Natural killer cell (primary cell): Measurements from ENCODE around the gene LRP1B. TPM values are rescaled to one million over a fixed set of nuclear protein-coding genes. Genes with fewer than 3 reads are reported as not detected.

Experiments used
- ATAC-seq, 3 donors: fragments of 150-1000 bp in 2 of 3; fragments of 200-7000 bp in 1 of 3; cut with Tn5 transposase; 1 replicate in 1 of 3; 2 replicates in 2 of 3; pipeline ENCODE4 v1.10.0; 2021; ENCODE audit warnings: mild to moderate bottlenecking in 2 of 3, moderate library complexity in 2 of 3
- DNase-seq, 2 donors: peaks; one replicate each; pipeline versions ENCODE4 v3.0.0 to v3.0.0-alpha.2; 2013 to 2021; ENCODE audit warnings: mixed read lengths in 1 of 2
- H3K27ac ChIP-seq: one replicate; pipeline ENCODE4 v1.5.1; 2013; ENCODE audit warnings: mild to moderate bottlenecking, low read length
- H3K27me3 ChIP-seq: one replicate; pipeline ENCODE4 v1.6.1; 2013; ENCODE audit warnings: low read length; ENCODE audit not compliant: control insufficient read depth, insufficient read depth
- H3K36me3 ChIP-seq: one replicate; pipeline ENCODE4 v1.6.1; 2013; ENCODE audit warnings: low read length; ENCODE audit not compliant: control insufficient read depth, insufficient read depth
- H3K4me1 ChIP-seq: one replicate; pipeline ENCODE4 v1.6.1; 2013; ENCODE audit warnings: low read length; ENCODE audit not compliant: control insufficient read depth, insufficient read depth
- H3K4me3 ChIP-seq: one replicate; pipeline ENCODE4 v1.5.1; 2013; ENCODE audit warnings: low read length
- H3K9me3 ChIP-seq: one replicate; pipeline ENCODE4 v1.6.1; 2013; ENCODE audit warnings: low read length; ENCODE audit not compliant: control insufficient read depth, insufficient read depth
- H3K27ac Mint-ChIP-seq, 2 donors: one replicate each; pipeline ENCODE4 v1.8.0; 2022; ENCODE audit warnings: mild to moderate bottlenecking in 2 of 2, mixed read lengths in 2 of 2, moderate library complexity in 1 of 2
- H3K27me3 Mint-ChIP-seq, 2 donors: one replicate each; pipeline ENCODE4 v1.8.0; 2022; ENCODE audit warnings: low read depth in 2 of 2, mixed read lengths in 2 of 2
- H3K36me3 Mint-ChIP-seq: one replicate; pipeline ENCODE4 v1.8.0; 2022; ENCODE audit warnings: mixed read lengths
- H3K4me1 Mint-ChIP-seq, 2 donors: one replicate each; pipeline ENCODE4 v1.8.0; 2022; ENCODE audit warnings: mixed read lengths in 2 of 2
- H3K4me3 Mint-ChIP-seq: one replicate; pipeline ENCODE4 v1.8.0; 2022; ENCODE audit warnings: mild to moderate bottlenecking, moderate library complexity, mixed read lengths
- H3K9me3 Mint-ChIP-seq, 2 donors: one replicate each; pipeline ENCODE4 v1.8.0; 2022; ENCODE audit warnings: mixed read lengths in 2 of 2
- CTCF ChIP-seq: fragments of 200-600 bp; IDR thresholded peaks from one replicate; pipeline ENCODE4 v1.8.0; 2022; ENCODE audit warnings: antibody characterized with exemption
- WGBS: methylation state at CpG from one replicate; pipeline ENCODE4 v1.1.7; 2013; ENCODE audit warnings: missing lambda C conversion rate; ENCODE audit not compliant: insufficient coverage; 5-methylcytosine and 5-hydroxymethylcytosine counted together
- intact Hi-C: fragments of 100-400 bp; cut with micrococcal nuclease; formaldehyde crosslinking; loops from one replicate; pipeline ENCODE4 v1.14.2; 2022
- total RNA-seq, 4 donors: library from RNA; stranded (reverse); fragments of 120-200 nt in 1 of 4; gene quantifications; one replicate each; pipeline versions ENCODE4 v1.2.3 to v1.2.4, GENCODE V29; 2013 to 2022

The LRP1B gene
- total RNA-seq, 3 donors from 2014 or later (not counting 1 experiment from before 2014, with no cell fraction given) = 0.05 TPM; not detected in 2

GRCh38 chr2:141199711-141200110 lies 931.1 kb downstream of the LRP1B start:
- H3K27me3 Mint-ChIP-seq = no peaks in the 10 kb centered on the region
- no peak overlapping the region for H3K4me3 Mint-ChIP-seq
- Histone ChIP-seq H3K4me1 (no peaks in the 10 kb centered on the region), H3K36me3 (no peaks in the 10 kb centered on the region), H3K27me3 (no peaks in the 10 kb centered on the region), H3K4me3 (no peak overlapping the region), H3K9me3 (no peaks in the 10 kb centered on the region), H3K27ac (no peak overlapping the region)
- no peak overlapping the region for H3K27ac Mint-ChIP-seq
- intact Hi-C loops = no loop called here
- no peaks in the 10 kb centered on the region for H3K36me3 Mint-ChIP-seq
- H3K4me1 Mint-ChIP-seq = no peaks in the 10 kb centered on the region
- DNase-seq (no peak), ATAC-seq (no peak)
- TF ChIP-seq CTCF = no peak
- peaks cover 14 to 29% of the 10 kb centered on the region in 2 donors for H3K9me3 Mint-ChIP-seq

- no peak overlapping the region for H3K27ac Mint-ChIP-seq
- H3K9me3 ChIP-seq = no peaks in the 10 kb centered on the region
- no peak overlapping the region for H3K27ac ChIP-seq
- intact Hi-C loops = no loop called here
- H3K36me3 ChIP-seq = no peaks in the 10 kb centered on the region
- no peaks in the 10 kb centered on the region for H3K27me3 ChIP-seq
- WGBS = 50% methylated on average over 1 of the region's 1 CpG
- no peaks in the 10 kb centered on the region for H3K4me1 ChIP-seq
- DNase-seq = no peak
- H3K36me3 Mint-ChIP-seq = no peaks in the 10 kb centered on the region
- no peak for TF ChIP-seq CTCF
- no peak overlapping the region for H3K4me3 ChIP-seq
- no peaks in the 10 kb centered on the region for H3K4me1 Mint-ChIP-seq
- H3K27me3 Mint-ChIP-seq = no peaks in the 10 kb centered on the region
- H3K4me3 Mint-ChIP-seq = no peak overlapping the region
- ATAC-seq = no peak
- H3K9me3 Mint-ChIP-seq = peaks cover 11 to 24% of the 10 kb centered on the region in 2 donors
Measured at GRCh38 chr2:141195087-141195486, 935.7 kb downstream of the LRP1B start.

GRCh38 chr2:141187075-141187439 lies 943.8 kb downstream of the LRP1B start:
- H3K27ac ChIP-seq = no peak overlapping the region
- Mint-ChIP-seq H3K27me3 (no peaks in the 10 kb centered on the region), H3K4me3 (no peak overlapping the region), H3K27ac (no peak overlapping the region), H3K4me1 (no peaks in the 10 kb centered on the region), H3K36me3 (peaks cover 18% of the 10 kb centered on the region), H3K9me3 (peaks cover 5 to 17% of the 10 kb centered on the region in 2 donors)
- no peaks in the 10 kb centered on the region for H3K4me1 ChIP-seq
- no peaks in the 10 kb centered on the region for H3K36me3 ChIP-seq
- DNase-seq (no peak), ATAC-seq (no peak)
- no peaks in the 10 kb centered on the region for H3K9me3 ChIP-seq
- intact Hi-C loops = no loop called here
- no peaks in the 10 kb centered on the region for H3K27me3 ChIP-seq
- no peak overlapping the region for H3K4me3 ChIP-seq
- no peak for TF ChIP-seq CTCF
- 83% methylated on average over 3 of the region's 4 CpGs for WGBS

GRCh38 chr2:141186413-141187074 lies 944.3 kb downstream of the LRP1B start:
- no peak for DNase-seq
- Mint-ChIP-seq H3K4me1 (no peaks in the 10 kb centered on the region), H3K4me3 (no peak overlapping the region), H3K27me3 (no peaks in the 10 kb centered on the region), H3K27ac (no peak overlapping the region), H3K36me3 (peaks cover 18% of the 10 kb centered on the region), H3K9me3 (peaks cover 7 to 17% of the 10 kb centered on the region in 2 donors)
- H3K27me3 ChIP-seq = no peaks in the 10 kb centered on the region
- H3K27ac ChIP-seq = no peak overlapping the region
- H3K9me3 ChIP-seq = no peaks in the 10 kb centered on the region
- H3K36me3 ChIP-seq = no peaks in the 10 kb centered on the region
- ATAC-seq = no peak
- no CpG with 5 or more reads among the region's 1 CpG for WGBS
- no peaks in the 10 kb centered on the region for H3K4me1 ChIP-seq
- H3K4me3 ChIP-seq = no peak overlapping the region
- intact Hi-C loops = no loop called here
- TF ChIP-seq CTCF = no peak
